Muscle layer of colon (tissue), 2 donors: Measurements from ENCODE around the gene TCFL5.
A peak's percentile ranks its signal among the peaks of the same experiment; 100 is the strongest.

Experiments
- H3K27ac ChIP-seq: one replicate; pipeline ENCODE4 v1.7.0; 2013; ENCODE audit warnings: low read depth, mild to moderate bottlenecking, low read length, moderate library complexity
- H3K27me3 ChIP-seq, 2 donors: one replicate each; pipeline ENCODE4 v1.7.0; 2013; ENCODE audit warnings: low read length in 2 of 2, mild to moderate bottlenecking in 2 of 2; ENCODE audit not compliant: insufficient read depth in 2 of 2, control insufficient read depth in 1 of 2
- H3K36me3 ChIP-seq: one replicate; pipeline ENCODE4 v1.7.0; 2013; ENCODE audit warnings: mild to moderate bottlenecking, low read length; ENCODE audit not compliant: insufficient read depth
- H3K4me1 ChIP-seq: one replicate; pipeline ENCODE4 v1.7.0; 2013; ENCODE audit warnings: mild to moderate bottlenecking, low read length; ENCODE audit not compliant: insufficient read depth
- H3K4me3 ChIP-seq, 2 donors: one replicate each; pipeline ENCODE4 v1.7.0; 2013; ENCODE audit warnings: low read length in 2 of 2, low read depth in 1 of 2, mild to moderate bottlenecking in 1 of 2, moderate library complexity in 1 of 2
- H3K9ac ChIP-seq: one replicate; pipeline ENCODE4 v1.7.0; 2013; ENCODE audit warnings: low read length
- H3K9me3 ChIP-seq: one replicate; pipeline ENCODE4 v1.7.0; 2013; ENCODE audit warnings: mild to moderate bottlenecking, low read length
- donor health status: abdominal sarcoma.
- donor health status: Adenocarcinoma of cecum.

Gene TCFL5

DNA sequence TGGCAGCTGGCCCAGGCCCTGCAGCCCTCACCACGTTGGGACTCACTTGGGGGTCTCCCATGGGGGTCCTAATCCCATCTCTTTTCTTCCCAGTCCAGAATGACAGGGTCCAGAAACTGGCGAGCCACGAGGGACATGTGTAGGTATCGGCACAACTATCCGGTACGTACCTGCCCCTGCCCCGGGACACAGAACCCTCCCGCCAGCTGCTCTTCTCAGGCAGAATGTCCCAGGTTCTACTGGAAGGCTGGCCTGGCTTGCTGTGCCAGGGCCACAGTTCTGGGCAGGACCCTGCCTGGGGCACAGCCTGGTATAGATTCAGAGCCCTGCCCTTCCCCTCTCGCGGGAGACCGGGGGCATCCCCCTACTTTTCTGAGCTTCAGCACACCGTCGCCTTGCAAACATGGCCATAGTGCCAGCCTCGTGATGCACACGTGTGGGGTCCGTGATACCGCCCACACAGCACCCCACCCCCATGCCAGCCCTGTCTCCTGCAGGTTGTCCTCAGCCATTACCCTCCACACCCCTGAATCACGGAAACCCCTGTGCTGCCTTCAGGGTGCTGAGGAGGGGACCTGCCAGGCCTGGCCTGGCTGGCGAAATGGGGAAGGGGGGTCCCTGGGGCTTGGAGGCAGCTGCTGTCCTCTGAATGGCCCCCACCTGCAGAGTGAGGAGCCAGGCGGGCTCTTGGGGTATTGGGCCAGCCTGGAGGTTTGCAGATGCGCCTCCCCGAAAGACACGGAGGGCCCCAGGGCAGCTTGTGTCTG, 54.0 kb downstream of the TCFL5 start:
- H3K9me3 ChIP-seq, result no peaks in the 10 kb centered on the region
- H3K4me3 ChIP-seq, result no peak overlapping the region
- H3K9ac ChIP-seq, result no peak overlapping the region
- H3K4me1 ChIP-seq, result peaks cover 37% of the 10 kb centered on the region
- H3K27ac ChIP-seq, result no peak overlapping the region
- H3K27me3 ChIP-seq, result no peaks in the 10 kb centered on the region
- H3K36me3 ChIP-seq, result peaks cover 42% of the 10 kb centered on the region

DNA sequence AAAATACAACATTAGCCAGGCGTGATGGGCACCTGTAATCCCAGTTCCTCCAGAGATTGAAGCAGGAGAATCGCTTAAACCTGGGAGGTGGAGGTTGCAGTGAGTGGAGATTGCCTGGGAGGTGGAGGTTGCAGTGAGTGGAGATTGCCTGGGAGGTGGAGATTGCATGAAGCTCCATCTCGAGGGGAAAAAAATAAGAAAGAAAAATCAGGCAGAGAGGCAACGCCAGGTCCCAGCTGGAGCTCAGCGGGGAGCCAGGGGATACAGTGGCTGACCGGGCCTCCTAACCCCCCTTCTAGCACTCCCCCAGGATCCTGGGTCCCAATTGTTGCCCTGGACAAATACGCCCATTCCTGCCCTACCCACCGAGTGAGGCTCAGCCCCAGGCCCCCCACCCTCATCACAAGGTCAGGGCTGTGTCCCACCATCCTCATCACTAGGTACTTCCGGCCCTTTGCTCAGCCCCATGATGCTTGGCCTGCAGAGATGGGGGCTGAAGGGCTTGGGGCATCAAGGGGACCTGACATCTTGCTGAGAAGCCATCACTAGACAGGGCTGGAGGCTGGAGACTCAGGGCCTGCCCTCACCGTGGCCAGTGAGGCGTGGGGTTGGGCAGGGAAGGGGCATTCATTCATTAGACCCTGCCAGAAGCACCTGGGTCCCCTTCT, 55.1 kb downstream of the TCFL5 start:
- peaks cover 48% of the 10 kb centered on the region for H3K4me1 ChIP-seq
- H3K4me3 ChIP-seq, result peak overlapping the region in 1 of 2 donors; percentile 67
- peak overlapping the region; percentile 23 for H3K9ac ChIP-seq
- peak overlapping the region; percentile 83 for H3K27ac ChIP-seq
- no peaks in the 10 kb centered on the region for H3K27me3 ChIP-seq
- H3K36me3 ChIP-seq, result peaks cover 37% of the 10 kb centered on the region
- no peaks in the 10 kb centered on the region for H3K9me3 ChIP-seq

DNA sequence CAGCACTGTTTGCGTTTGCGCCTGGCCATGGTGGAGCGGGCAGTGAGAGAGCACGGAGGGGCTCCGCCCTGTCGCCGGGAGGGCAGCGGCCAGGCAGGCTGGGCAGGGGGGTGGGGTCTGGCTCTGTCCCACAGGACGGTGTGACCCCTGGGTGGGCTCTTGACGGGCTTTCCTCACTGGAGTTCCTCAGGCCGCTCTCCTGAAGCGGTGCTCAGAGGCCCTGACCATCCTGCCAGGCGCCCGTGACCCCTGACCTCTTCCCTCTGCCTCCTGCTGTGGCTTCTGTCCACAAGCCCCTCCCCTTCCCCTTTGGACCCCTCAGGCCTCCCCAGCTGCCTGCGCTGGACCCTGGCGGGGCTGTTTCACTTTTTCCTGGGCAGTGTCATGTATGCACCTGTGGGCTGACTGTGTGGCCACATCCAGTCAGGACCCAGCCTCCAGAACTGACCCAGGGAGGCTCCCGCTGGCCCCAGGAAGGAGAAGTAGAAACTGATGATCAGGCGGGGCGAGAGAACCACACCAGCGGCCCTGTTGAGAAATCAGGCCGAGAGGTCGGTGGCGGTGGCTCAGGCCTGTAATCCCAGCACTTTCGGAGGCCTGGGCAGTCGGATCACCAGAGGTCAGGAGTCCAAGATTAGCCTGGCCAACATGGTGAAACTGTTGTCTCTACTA, 55.8 kb downstream of the TCFL5 start:
- peaks cover 51% of the 10 kb centered on the region for H3K4me1 ChIP-seq
- peak overlapping the region; percentile 23 for H3K9ac ChIP-seq
- H3K27ac ChIP-seq, result peak overlapping the region; percentile 83
- H3K27me3 ChIP-seq, result no peaks in the 10 kb centered on the region
- H3K9me3 ChIP-seq, result no peaks in the 10 kb centered on the region
- peak overlapping the region; percentile 67 to 97 for H3K4me3 ChIP-seq
- peaks cover 40% of the 10 kb centered on the region for H3K36me3 ChIP-seq

DNA sequence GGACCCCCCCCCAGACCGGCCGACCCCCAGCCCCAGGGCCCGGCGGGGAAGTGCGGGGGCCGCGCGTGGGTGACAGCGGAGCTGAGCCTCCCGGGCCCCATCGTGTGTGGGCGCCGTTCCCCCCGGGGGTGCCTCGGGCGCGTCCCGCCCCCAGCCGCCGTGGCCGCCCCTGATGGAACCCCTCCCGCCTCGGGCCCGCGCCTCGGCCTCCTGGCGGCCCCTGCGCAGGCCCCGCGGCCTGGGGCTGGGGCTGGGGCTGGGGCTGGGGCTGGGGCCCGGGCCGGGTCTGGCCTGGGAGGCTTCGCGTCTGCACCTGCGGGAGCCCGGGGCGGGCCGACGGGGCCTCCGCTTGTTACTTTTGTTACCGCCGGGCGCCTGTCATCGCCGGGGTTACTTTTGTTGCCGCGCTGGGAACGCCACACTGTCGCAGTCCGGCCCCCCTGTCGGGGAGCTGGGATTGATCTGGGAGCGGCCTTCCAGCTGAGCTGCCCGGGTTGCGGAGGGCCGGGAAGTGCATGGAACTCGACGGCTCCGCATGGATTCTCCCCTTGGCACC, 56.4 kb downstream of the TCFL5 start:
- H3K4me1 ChIP-seq, result peaks cover 51% of the 10 kb centered on the region
- no peaks in the 10 kb centered on the region for H3K27me3 ChIP-seq
- H3K9me3 ChIP-seq, result no peaks in the 10 kb centered on the region
- peak overlapping the region; percentile 83 for H3K27ac ChIP-seq
- H3K4me3 ChIP-seq, result peak overlapping the region; percentile 67 to 97
- H3K9ac ChIP-seq, result peak overlapping the region; percentile 23
- peaks cover 40% of the 10 kb centered on the region for H3K36me3 ChIP-seq

DNA sequence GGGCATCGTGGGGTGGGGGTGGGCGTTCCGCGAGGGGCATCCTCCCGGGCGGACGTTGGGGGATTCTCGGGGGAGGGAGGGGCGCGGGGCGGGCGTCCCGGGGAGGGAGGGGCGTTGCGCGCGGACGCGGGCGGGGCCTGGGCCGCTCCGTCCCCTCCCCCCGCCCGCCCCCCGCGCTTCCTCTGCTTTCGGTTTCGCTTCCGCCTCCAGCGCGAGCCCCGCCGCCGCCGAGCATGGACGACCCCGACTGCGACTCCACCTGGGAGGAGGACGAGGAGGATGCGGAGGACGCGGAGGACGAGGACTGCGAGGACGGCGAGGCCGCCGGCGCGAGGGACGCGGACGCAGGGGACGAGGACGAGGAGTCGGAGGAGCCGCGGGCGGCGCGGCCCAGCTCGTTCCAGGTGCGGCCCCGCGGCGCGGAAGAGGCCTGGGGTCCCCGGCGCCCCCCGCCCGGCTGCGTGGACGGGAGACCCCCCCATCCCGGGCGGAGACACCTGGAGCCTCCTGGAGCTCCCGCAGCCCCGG, 56.9 kb downstream of the TCFL5 start, which contains the start of gene OGFR:
OGFR (plus strand) TSS at position 209 of the 528 bp plus-strand sequence; CDS start at position 234, 25 bp downstream.
- Histone ChIP-seq H3K4me3 (peak within 1 kb of the TSS; percentile 67 to 97), H3K9me3 (no peaks in the 10 kb centered on the region), H3K4me1 (peaks cover 51% of the 10 kb centered on the region), H3K9ac (peak within 1 kb of the TSS; percentile 23), H3K27ac (peak within 1 kb of the TSS; percentile 83), H3K36me3 (peaks cover 39% of the 10 kb centered on the region), H3K27me3 (no peaks in the 10 kb centered on the region)

DNA sequence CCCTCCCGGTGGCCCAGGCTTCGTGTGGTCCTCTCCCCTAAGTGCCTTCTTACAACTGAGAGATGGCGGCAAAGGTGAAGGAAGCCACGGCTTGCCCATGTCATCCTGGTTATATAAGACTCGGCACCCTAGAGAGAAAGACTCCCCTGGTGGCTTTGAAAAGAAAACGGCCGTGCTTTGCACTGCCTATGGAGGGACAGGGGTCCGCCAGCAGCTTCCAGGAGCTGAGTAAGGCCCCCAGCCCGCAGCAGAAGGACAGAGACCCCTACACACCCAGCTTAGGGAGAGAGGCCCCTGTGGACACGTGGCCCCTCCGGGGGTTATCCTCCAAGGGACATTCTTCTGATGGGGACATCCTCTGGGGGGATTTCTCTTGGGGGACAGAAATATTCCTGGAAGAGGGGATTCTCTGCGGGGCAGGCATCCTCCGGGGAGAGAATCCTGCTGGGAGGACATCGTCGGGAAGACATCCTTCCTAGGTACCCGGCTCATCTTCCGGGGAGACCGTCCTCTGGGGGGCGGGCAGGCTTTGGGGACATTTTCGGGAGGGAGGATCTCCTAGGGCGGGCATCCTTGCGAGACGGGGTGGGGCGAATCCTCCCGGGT, 57.5 kb downstream of the TCFL5 start:
- peaks cover 51% of the 10 kb centered on the region for H3K4me1 ChIP-seq
- no peaks in the 10 kb centered on the region for H3K9me3 ChIP-seq
- H3K27me3 ChIP-seq, result no peaks in the 10 kb centered on the region
- H3K4me3 ChIP-seq, result peak overlapping the region in 1 of 2 donors; percentile 52
- H3K27ac ChIP-seq, result peak overlapping the region; percentile 62
- peaks cover 39% of the 10 kb centered on the region for H3K36me3 ChIP-seq
- no peak overlapping the region for H3K9ac ChIP-seq

DNA sequence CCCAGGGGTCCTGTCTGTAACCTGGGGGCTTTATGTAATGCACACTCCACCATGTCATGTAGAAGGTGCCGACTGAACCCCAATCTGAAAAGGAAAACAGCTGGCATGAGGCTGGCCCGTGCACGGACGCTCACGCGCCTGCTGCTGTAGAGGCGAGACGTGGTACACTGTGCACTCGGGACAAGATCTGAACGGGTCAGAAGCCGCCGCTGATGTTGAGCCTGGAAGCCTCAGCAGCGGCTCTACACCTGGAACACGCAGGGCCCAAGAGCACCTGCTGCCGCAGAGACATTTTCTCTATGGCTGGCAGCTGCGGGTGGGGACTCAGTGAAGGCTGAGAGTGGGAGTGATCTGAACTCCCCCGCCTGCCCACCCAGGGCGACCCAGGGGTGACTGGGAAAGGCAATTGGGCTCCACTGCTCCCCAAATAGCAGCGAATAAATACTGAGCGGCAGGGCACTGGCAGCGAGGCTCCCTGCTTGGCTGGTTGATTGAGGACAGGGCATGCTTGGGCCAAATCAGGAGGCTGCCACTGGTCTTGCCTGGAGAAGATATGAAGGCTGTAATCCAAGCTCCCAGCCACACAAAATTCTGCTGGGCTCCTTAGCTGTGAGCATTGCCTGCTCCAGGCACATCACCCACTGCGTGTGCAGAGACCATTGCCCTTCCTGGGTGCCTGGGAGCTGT, 59.5 kb downstream of the TCFL5 start:
- H3K9me3 ChIP-seq, result no peaks in the 10 kb centered on the region
- H3K4me1 ChIP-seq, result peaks cover 45% of the 10 kb centered on the region
- no peak overlapping the region for H3K9ac ChIP-seq
- no peaks in the 10 kb centered on the region for H3K27me3 ChIP-seq
- peak overlapping the region; percentile 3 for H3K27ac ChIP-seq
- no peak overlapping the region for H3K4me3 ChIP-seq
- H3K36me3 ChIP-seq, result peaks cover 34% of the 10 kb centered on the region

DNA sequence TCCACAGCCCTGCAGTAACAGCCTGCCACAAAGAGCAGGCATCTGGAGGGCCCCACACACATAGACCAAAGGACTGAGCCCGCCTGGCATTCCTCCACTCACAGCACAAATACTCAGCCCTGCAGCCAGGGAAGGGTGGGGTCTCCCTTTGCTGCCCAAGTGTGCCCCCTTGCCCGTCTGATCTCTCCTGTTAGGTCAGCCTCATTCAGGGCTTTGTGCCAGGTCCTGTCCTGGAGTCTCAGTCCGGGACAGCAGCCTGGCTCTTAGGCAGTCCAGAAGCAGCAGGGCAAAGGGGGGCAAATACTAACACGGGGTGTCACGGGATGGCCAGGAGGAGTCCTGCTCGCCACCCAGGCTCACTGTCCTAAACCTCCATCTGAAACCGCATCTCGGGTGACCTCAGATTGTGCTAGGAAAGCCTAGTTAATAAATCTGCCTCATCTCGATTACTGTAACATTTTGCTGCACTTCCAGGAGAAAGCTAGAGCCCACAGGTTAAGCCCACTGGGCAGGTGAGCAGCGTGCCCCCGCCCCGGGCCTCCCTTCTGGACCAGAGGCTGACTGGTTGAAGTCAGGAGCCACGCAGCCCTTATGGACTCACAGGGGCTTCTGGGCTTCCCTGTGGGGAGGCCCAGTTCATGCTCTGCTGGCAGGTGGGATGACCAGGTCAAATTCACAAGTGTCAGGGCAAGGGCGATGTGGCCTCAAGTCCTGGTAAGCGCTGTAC, 60.2 kb downstream of the TCFL5 start:
- Histone ChIP-seq H3K27ac (no peak overlapping the region), H3K9ac (no peak overlapping the region), H3K27me3 (no peaks in the 10 kb centered on the region), H3K4me1 (peaks cover 40% of the 10 kb centered on the region), H3K9me3 (no peaks in the 10 kb centered on the region), H3K4me3 (no peak overlapping the region), H3K36me3 (peaks cover 34% of the 10 kb centered on the region)

DNA sequence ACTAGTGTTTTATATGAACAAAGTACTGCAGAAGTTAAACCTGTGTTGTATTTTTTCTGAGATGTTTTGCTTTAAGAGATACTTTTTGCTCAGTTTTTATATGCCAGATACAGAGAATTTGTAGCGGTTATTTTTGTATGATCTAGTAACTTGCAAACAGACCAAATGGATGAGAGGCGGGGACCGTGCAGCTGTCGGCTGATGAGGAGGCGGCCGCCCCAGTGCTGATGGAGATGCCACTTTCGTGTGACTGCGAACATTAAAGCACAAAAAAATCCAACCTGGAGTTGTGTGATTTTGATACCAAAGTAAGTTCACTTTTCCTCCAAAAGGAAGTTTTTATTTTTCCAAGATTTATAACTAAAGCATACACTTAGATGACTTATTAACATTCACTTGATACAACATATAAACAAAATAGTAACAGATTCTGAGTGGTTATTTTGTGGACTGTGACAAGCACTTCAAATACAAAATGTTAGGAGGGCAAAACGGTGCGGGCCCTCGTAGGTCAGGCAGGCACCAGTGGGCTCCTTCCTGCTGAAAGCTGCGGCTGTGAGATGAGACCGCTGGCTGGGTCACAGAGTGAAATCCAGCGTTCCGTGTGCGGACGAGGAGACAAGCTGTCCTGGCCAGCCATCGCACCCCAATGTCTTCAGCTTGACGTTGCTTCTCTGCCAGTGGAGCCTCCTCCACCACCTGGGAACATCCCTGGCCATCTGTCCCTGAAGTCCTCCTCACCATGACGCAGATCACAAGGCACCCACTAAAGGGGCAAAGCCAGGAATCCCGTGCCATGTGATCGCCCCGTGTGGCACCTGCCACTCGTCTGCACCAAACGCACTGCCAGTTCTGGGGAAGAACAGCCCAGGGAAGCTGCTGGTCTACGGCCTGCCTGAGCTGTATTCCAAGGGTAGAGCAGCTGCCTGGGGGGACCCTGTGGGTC, 61.0 kb downstream of the TCFL5 start:
- peaks cover 32% of the 10 kb centered on the region for H3K4me1 ChIP-seq
- no peak overlapping the region for H3K27ac ChIP-seq
- H3K36me3 ChIP-seq, result peaks cover 34% of the 10 kb centered on the region
- no peaks in the 10 kb centered on the region for H3K9me3 ChIP-seq
- H3K9ac ChIP-seq, result no peak overlapping the region
- H3K27me3 ChIP-seq, result no peaks in the 10 kb centered on the region
- no peak overlapping the region for H3K4me3 ChIP-seq
